ENCODE results near the gene SSR1.
"Not testable (repeated sequence)": the region's sequence is repeated elsewhere in the genome, so short reads cannot be mapped to it uniquely, and the experiment has no call there.

Gene SSR1

DNA sequence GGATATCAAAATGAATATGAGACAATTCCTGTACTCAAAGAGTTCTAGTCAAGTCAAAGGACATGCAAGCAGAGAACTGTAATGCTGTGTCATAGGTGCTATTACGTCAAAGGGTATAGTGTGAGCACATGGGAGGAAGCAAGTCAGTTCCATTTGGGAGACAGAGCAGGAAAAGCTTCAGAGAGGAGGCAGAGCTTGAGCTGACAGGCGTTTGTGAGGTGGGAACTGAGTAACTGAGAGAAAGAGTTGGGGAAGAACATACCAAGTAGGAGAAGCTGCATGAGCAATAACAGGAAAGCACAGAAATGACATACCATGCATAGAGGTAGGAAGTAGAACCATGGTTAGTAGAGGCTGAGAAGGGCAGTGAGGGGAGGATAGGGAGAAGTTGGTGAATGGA is 15.2 kb upstream of the SSR1 start:
- H3K4me3 ChIP-seq (replicated peaks; ENCODE audit: low read depth, low read length), result no peak overlapping the region
- TF ChIP-seq, protein P1, sequence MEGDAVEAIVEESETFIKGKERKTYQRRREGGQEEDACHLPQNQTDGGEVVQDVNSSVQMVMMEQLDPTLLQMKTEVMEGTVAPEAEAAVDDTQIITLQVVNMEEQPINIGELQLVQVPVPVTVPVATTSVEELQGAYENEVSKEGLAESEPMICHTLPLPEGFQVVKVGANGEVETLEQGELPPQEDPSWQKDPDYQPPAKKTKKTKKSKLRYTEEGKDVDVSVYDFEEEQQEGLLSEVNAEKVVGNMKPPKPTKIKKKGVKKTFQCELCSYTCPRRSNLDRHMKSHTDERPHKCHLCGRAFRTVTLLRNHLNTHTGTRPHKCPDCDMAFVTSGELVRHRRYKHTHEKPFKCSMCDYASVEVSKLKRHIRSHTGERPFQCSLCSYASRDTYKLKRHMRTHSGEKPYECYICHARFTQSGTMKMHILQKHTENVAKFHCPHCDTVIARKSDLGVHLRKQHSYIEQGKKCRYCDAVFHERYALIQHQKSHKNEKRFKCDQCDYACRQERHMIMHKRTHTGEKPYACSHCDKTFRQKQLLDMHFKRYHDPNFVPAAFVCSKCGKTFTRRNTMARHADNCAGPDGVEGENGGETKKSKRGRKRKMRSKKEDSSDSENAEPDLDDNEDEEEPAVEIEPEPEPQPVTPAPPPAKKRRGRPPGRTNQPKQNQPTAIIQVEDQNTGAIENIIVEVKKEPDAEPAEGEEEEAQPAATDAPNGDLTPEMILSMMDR (IDR thresholded peaks at IDR 0.05; ENCODE audit: low read depth, low read length, missing control alignments), result no peak
- no peak for DNase-seq (ENCODE audit: extremely low read depth, low read depth)

DNA sequence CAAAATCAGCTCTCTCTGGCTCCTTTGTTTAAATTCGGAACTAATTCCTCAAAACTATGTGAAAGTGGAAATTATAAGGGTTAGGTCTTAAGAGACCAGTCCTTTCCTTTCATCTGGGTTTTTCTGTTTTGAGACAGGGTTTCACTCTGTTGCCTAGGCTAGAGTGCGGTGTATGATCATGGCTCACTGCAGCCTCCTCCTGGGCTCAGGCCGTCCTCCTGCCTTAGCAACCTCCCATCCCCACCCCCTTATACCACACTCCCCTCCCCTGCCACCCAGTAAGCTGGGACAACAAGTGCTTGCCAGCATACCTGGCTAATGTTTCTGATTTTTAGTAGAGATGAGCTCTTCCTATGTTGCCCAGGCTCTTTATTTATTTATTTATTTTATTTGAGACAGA is 12.8 kb upstream of the SSR1 start:
- no peak for DNase-seq (ENCODE audit: extremely low read depth, low read depth)
- no peak overlapping the region for H3K4me3 ChIP-seq (replicated peaks; ENCODE audit: low read depth, low read length)
- TF ChIP-seq, protein P1 (IDR thresholded peaks at IDR 0.05; ENCODE audit: low read depth, low read length, missing control alignments), result no peak

DNA sequence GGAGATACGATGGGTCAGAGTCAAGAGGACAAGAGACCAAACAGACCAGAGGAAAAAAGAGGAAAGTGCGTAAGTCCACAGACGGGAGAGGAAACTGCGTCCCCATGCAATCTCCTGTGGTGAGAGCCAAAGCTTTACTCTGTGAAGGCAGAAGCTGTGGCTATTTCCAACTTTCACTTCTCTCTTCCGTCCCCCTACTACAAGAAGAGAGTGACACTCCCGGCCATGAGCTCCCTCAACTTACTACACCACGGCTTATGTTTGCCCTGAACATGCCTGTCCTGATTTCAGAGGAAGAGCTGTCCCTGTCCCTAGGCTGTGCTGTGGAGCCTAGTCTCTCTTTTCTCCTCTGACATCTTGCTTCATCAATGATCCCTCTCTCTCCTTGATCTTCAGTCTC is 11.5 kb upstream of the SSR1 start:
- no peak for DNase-seq (ENCODE audit: extremely low read depth, low read depth)
- no peak overlapping the region for H3K4me3 ChIP-seq (replicated peaks; ENCODE audit: low read depth, low read length)
- TF ChIP-seq, protein P1 (IDR thresholded peaks at IDR 0.05; ENCODE audit: low read depth, low read length, missing control alignments), result no peak

DNA sequence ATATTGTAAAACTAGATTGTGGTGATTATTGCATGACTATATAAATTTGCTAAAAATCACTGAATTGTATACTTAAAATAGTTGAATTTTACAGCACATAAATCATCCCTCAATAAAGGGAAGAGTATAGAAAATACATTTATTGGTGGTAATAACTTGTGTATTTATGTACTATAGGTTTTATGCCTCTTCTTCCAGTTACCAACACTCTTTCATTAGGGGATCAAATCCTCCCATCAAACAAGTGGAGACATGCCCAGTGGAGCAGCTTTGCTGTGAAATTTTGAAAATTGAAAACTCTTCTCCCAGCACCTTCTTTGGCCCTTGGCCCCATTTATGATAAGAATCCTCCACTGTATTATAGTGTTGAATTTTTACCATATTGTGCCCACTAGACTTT is 10.1 kb upstream of the SSR1 start:
- DNase-seq (ENCODE audit: extremely low read depth, low read depth), result no peak
- no peak overlapping the region for H3K4me3 ChIP-seq (replicated peaks; ENCODE audit: low read depth, low read length)
- TF ChIP-seq, protein P1 (IDR thresholded peaks at IDR 0.05; ENCODE audit: low read depth, low read length, missing control alignments), result no peak

DNA sequence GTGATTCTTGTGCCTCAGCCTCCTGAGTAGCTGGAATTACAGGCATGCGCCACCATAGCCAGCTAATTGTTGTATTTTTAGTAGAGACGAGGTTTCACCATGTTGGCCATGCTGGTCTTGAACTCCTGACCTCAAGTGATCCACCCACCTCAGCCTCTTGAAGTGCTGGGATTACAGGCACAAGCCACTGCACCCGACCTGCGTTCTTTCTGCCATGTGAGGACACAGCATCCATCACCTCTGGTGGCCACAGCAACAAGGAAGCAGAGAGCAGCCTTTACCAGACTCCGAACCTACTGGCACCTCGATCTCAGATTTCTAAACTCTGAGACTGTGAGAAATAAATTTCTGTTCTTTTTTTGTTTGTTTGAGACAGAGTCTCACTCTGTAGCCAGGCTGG is 8.9 kb upstream of the SSR1 start:
- not testable (repeated sequence) for DNase-seq (ENCODE audit: extremely low read depth, low read depth); H3K4me3 ChIP-seq (replicated peaks; ENCODE audit: low read depth, low read length)

DNA sequence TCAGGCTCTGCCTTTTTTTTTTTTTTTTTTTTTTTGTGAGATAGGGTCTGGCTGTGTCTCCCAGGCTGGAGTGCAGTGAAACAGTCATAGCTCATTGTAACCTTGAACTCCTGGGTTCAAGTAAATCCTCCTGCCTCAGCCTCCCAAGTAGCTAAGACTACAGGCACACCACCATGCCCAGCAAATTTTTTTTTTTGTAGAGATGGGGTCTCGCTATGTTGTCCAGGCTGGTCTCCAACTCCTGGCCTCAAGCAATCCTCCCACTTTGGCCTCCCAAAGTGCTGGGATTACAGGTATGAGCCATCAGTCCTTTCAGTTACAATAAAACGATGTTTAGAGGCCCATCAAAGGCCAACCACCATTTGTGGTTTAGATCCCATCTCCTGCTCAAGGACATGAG is 6.4 kb upstream of the SSR1 start:
- DNase-seq (ENCODE audit: extremely low read depth, low read depth); H3K4me3 ChIP-seq (replicated peaks; ENCODE audit: low read depth, low read length): not testable (repeated sequence)

DNA sequence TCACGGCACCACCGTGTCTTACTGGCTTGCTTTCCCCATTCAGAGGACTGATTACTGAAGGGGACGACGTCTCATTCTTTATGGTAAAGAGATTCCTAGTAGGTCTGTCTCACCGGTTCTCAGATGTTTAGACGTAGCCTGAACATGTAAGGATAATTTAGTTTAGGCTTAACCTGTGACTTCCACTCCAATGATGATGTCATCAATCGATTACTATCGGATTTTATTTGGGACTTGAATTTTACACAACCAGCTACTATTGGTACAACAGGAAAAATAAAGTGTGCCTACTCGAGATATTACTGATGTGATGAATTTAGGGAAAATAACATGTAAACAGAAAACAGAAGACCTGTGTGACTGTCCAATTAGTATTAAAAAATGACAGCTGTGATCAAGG is 4.5 kb upstream of the SSR1 start:
- no peak overlapping the region for H3K4me3 ChIP-seq (replicated peaks; ENCODE audit: low read depth, low read length)
- TF ChIP-seq, protein P1 (IDR thresholded peaks at IDR 0.05; ENCODE audit: low read depth, low read length, missing control alignments), result no peak
- DNase-seq (ENCODE audit: extremely low read depth, low read depth), result no peak

DNA sequence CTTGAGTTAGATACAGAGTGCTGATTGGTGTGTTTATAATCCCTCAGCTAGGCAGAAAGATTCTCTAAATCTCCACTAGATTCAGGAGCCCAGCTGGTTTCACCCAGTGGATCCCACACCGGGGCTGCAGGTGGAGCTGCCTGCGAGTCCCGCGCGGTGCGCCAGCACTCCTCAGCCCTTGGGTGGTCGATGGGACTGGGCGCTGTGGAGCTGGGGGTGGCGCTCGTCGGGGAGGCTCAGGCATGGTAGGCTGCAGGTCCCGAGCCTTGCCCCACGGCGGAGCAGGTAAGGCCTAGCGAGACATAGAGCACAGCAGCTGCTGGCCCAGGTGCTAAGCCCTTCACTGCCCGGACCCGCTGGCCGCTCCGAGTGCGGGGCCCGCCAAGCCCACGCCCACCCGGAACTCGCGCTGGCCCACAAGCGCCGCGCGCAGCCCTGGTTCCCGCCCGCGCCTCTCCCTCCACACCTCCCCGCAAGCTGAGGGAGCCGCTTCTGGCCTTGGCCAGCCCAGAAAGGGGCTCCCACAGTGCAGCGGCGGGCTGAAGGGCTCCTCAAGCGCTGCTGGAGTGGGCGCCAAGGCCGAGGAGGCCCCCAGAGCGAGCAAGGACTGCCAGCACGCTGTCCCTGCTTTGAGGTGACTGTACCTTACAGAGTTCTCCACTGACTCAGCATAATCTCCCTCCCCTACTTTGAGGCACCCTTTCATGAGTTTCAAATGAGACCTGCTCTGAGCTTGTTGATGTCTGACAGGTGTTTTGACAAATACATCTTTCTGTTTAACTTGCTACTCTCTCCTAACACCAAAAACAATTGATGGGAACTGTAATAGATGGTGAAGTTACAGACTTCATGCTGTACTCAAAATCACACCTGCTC is 3.9 kb upstream of the SSR1 start:
- no peak for DNase-seq (ENCODE audit: extremely low read depth, low read depth)
- H3K4me3 ChIP-seq (replicated peaks; ENCODE audit: low read depth, low read length), result no peak overlapping the region
- TF ChIP-seq, protein P1 (IDR thresholded peaks at IDR 0.05; ENCODE audit: low read depth, low read length, missing control alignments), result no peak

Data from HFF-Myc (cell line).